Thyroid gland (tissue), 4 donors: ENCODE measurements around the gene TMC1.

Experiments
- CTCF ChIP-seq, 6 experiments: fragments of 200-600 bp in 3 of 6; fragments of 450-650 bp in 3 of 6; sonication (generic) in 3 of 6; IDR thresholded peaks; one replicate each; pipeline ENCODE4 v1.5.1; 2016 to 2019; ENCODE audit warnings: antibody characterized with exemption in 6 of 6, mild to moderate bottlenecking in 2 of 6, inconsistent platforms in 1 of 6, moderate library complexity in 1 of 6
- POLR2A ChIP-seq, 2 donors: fragments of 450-650 bp; IDR thresholded peaks; one replicate each; pipeline ENCODE4 v1.6.1; 2017; ENCODE audit warnings: antibody characterized with exemption in 2 of 2, mild to moderate bottlenecking in 2 of 2, moderate library complexity in 1 of 2

- TF ChIP-seq POLR2A (IDR thresholded peaks at IDR 0.05), result no peak
- TF ChIP-seq CTCF (IDR thresholded peaks at IDR 0.05), result peak; percentile 28 to 78 (median 68)
Observed at GRCh38 chr9:72856972-72857623, 335.7 kb downstream of the TMC1 start.
